NCI-H2107 treated with DMSO at 0.1 percent for 48 hours (cell line): ENCODE results near the gene H2AZ2.
"Not testable (repeated sequence)": the region's sequence is repeated elsewhere in the genome, so short reads cannot be mapped to it uniquely, and the experiment has no call there.

Experiments used
- DNase-seq: peaks from one replicate; lab custom pipeline; 2025; ENCODE audit not compliant: unreplicated experiment; lab: John Stamatoyannopoulos, UW

The H2AZ2 gene

DNA sequence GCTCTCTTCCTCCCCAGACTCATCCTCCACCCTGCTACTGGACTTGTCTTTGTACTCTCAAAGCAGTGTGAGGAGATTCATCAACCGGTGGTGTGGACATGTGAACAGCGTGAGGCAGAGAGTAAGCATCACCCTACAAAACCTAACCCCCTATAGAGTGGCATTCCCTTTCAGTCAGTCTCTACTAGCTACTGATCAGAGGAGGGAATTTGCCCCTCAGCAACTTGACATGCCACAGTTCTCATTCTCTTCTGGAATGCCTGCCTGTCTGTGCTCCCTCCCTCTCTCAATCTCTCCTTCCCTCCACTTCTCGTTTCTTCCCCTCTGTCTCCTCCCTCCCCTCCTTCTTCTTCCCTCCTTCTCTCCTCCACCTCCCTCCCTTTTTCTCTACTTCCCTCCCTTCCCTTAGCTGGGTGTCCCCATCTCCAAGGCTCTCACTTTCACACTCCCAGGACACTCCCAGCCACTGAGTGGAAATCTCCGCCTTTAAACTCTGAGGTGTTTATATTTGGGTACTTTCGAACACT, 24.6 kb downstream of the H2AZ2 start:
- no peak for DNase-seq

DNA sequence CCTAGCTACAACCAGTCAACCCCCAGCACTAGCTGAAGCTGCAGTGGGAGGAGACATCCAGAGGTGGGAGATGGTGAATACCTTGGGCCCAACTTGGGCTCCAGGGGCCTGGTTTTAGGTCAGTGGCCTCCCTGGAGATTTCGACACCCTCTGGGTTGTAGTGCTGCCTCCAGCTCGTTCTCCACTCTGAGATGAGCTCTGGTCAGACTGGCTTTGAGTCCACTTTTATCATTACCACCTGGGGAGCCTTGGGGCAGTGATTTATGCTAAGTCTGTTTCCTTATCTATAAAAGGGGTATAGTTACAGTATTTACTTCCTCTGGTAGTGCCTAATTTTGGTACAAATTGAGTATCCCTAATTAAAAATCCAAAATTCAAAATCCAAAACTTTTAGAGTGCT, 28.6 kb downstream of the H2AZ2 start:
- DNase-seq, result no peak

DNA sequence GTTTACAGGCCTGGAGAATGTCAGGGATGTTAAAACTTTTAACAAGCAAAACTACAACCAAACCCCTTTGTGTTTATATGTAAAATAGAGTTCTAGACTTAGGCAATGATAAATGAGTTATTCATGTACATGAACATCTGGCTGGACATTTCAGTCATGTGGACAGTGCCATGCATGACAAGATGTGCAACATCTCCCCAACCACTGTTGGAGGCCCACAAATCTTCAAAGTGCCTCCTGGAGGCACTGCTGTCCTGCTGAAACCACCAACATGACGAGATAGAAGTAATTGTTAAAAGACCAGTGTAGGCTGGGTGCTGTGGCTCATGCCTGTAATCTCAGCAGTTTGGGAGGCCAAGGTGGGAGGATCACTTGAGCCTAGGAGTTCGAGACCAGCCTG, 33.0 kb downstream of the H2AZ2 start:
- DNase-seq, result no peak

DNA sequence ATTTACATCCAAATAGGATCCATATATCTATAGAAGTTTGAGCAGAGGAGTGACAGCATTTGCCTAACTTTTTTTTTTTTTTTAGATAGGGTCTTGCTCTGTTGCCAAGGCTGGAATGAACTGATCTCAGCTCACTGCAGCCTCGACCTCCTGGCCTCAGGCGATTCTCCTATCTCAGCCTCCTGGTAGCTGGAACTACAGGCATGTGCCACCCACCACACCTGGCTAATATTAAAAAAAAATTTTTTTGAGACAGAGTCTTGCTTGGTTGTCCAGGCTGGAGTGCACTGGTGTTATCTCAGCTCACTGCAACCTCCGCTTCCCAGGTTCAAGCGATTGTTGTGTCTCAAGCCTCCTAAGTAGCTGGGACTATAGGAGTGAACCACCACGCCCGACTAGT, 36.3 kb downstream of the H2AZ2 start:
- no peak for DNase-seq

DNA sequence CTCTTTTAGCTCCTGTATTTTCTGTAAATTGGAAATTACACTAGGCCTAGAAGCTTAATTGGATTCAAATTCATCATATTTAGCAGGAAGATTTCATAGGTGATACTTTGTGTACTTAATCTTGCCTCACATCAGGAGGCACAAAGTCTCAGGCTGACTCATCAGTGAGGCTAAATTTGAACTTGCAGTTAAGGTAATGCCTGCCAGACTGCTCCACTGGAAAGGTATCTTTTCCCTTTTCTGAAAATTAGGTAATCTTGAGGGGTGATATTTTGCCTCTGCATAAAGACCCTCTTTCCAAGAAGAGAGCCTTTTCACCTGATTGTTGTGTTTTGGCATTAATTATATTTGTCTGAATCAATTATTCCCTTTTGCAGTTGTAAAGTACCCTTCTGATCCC, 36.8 kb downstream of the H2AZ2 start:
- no peak for DNase-seq

DNA sequence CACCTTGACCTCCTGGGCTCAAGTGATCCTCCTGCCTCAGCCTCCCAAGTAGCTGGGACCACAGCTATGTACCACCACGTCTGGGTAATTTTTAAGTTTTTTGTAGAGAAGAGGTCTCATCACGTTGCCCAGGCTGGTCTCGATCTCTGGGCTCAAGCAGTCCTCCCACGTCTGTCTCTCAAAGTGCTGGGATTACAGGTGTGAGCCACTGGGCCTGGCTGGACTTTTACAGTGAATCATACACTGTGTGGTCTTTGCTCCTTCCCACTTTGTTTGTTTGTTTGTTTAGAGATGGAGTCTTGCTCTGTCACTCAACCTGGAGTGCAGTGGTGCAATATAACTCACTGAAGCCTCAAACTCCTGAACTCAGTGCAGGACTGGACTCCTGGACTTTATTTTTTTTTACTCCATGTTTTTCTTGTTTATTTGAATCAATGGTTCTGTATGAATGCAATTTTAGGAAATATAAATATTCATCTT, 38.9 kb downstream of the H2AZ2 start:
- DNase-seq, result no peak

DNA sequence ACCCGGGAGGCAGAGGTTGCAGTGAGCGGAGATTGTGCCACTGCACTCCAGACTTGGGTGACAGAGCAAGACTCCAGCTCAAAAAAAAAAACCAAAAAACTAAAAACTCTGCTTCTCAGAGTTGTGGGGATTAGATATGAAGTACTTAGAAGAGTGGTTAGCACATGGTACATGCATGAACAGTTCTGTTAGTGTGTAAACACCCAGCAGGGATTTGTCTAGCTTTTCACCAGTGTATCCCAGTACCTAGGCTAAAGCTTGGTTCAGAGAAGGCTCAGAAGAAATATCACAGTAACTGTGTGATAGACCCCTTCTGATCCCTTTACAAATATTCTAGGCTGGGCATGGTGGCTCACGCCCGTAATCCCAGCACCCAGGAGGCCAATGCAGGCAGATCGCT, 41.9 kb downstream of the H2AZ2 start:
- DNase-seq, result peak; percentile 16

DNA sequence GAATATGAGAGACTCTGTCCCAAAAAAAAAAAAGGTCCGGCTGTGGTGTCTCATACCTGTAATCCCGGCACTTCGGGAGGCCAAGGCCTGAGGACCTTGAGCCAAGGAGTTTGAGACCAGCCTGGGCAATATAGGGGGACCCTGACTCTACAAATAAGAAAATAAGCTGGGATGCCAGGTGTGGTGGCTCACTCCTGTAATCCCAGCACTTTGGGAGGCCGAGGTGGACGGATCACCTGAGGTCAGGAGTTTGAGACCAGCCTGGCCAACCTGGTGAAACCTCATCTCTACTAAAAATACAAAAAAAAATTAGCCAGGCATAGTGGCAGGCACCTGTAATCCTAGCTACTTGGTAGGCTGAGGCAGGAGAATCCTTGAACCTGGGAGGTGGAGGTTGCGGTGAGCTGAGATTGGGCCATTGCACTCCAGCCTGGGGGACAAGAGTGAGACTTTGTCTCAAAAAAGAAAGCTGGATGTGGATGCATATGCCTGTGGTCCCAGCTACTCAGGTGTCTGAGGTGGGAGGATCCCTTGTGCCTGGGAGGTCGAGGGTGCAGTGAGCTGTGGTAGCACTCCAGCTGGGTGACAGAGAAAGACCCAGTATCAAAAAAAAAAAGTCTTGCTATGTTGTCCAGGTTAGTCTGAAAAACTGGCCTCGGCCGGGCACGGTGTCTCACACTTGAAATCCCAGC, 43.9 kb downstream of the H2AZ2 start:
- DNase-seq, result not testable (repeated sequence)

DNA sequence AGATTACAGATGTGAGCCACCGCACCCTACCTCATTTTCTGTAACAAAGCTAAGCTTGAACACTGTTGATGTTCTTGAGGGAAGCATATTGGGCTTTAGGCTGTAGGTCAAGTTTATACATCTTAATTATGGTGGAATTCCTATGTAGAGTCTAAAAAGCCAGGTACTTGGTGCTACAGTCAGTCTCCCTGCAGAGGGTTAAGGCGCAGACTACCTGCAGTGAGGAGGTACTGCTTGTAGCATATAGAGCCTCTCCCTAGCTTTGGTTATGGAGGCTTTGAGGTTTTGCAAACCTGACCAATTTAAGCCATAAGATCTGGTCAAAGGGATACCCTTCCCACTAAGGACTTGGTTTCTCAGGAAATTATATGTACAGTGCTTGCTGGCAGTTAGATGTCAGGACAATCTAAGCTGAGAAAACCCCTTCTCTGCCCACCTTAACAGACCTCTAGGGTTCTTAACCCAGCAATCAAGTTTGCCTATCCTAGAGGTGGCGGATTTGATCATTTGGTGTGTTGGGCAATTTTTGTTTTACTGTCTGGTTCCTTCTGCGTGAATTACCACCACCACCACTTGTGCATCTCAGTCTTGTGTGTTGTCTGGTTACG, 45.4 kb downstream of the H2AZ2 start:
- no peak for DNase-seq

DNA sequence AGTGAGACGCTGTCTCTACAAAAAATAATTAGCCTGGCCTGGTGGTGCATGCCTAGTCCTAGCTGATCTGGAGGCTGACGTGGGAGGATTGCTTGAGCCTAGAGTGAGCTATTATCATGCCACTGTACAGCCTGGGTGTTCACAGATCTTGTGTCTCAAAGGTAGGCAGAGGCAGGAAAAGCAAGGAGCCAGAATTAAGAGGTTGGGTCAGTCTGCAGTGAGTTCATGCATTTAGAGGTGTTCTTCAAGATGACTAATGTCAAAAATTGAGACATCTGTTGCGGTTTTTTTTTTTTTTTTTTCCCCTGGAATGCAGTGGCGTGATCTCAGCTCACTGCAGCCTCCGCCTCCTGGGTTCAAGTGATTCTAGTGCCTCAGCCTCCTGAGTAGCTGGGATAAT, 46.0 kb downstream of the H2AZ2 start:
- no peak for DNase-seq

DNA sequence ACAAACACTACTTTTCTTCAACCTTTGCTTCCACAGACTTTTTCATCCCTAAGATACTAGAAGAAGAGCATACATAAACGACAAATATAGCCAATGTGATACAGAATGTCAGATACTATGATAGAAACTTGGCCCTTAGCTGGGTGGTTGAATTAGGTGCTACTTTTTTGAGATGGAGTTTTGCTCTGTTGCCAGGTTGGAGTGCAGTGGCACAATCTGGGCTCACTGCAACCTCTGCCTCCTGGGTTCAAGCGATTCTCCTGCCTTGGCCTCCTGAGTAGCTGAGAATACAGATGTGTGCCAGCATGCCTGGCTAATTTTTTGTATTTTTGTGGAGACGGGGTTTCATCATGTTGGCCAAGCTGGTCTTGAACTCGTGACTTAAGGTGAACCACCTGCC, 47.9 kb downstream of the H2AZ2 start:
- DNase-seq, result no peak

DNA sequence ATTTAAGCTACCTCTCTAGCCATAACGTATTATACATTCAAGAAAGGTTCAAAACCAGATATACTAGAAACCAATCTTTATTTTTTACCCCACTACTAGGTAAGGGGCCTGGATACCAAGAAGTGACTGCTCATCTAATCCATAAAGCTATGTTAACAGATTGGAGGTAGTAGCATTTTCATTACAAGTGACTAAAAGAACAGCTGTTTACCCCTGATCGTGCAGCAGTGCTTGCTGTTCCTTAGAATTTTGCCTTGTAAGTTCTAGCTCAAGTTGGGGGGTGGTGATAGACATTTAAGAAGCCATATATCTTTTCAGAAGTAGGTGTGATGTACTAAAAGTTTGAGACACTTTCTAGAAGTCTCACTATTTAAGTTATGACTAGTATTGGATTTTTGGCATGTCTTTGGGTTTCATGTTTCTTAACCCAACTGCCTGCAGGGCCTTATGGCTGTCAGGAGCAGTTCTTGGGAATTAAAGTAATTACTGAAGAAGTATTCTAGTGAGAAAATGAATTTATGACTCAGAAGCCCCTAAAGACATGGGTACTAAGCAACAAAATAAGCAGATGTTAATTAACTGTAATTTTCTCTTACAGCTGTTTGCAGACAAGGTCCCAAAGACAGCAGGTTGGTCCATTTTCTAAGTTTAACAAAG, 49.1 kb downstream of the H2AZ2 start:
- DNase-seq, result no peak

DNA sequence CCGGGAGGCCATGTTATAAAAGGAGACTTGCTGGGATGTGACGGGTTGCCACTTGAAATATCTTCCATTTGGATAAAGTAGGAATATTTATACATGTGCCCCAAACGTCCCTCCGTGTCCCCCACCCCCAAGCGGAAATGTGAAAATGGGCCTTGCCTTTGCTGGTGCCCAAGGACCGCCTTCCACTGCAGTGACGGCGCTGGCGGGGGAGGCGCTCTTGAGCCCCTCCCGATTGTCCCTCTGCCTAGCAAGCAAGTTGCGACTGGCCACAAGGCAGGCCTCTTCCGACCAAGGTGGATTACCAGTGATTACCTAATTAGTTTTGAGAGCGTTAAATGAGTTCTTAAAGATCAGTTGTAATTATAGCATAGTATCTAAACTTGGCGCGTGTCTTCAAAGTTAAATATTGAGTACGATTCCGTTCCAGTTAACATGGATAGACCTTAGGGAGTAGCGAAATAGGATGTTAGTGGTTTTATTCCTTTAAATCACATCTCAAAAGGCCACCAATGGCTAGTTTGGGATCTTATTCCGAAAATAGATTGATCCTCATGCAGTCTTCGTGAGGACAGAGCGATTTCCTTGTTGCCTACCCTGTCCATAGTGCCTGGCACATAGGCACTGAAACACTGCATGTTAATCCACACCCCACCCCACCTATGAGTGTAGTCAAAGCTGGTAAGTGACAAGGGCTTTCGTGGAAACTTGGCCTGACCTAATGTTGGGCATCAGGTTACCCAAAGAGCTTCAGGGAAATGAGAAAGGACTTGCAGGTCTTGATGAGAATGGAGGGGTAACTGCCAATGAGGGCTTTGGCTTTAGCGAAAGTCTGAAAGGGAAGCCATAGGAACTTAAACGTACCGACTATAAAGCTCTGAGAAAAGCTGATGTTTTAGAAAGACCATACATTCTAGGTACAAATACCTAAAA, 50.3 kb downstream of the H2AZ2 start:
- peak; percentile 53 for DNase-seq

DNA sequence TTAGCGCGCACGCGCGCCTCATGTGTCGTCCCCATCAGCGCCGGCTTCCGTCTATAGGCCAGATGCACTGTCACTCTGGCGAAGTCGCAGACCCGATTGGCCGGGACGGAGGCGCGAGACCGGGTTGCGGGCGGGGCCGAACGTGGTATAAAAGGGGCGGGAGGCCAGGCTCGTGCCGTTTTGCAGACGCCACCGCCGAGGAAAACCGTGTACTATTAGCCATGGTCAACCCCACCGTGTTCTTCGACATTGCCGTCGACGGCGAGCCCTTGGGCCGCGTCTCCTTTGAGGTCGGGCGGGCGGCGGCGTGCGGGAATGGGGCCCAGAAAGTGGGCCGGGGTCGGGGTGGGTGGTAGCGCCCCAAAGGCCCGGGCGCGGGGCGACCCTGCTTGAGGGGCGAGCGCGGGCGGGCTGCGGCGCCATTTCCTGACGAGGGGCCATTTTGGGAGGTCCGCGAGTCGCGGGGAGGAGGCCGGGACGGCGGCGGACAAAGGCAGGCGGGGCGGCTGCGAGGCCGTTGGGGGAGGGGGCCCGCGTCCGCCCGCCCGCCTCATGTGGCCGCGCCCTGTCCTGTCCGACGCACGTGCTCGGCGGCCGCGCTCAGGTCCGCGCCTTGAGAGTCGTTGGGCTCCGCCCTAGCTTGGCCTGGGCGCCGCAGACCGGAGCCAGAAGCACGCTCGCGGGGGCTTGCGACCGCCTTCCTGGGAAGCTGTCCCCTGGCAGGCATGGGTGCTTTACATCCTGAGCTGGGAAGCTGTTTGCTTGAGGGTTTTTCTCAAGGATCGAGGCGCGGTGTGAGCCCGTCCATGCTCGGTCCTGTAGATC, 51.2 kb downstream of the H2AZ2 start, which contains the start of gene PPIA:
PPIA (plus strand) TSS at position 178 of the 825 bp plus-strand sequence; CDS start at position 222, 44 bp downstream.
- peak; percentile 92 for DNase-seq

DNA sequence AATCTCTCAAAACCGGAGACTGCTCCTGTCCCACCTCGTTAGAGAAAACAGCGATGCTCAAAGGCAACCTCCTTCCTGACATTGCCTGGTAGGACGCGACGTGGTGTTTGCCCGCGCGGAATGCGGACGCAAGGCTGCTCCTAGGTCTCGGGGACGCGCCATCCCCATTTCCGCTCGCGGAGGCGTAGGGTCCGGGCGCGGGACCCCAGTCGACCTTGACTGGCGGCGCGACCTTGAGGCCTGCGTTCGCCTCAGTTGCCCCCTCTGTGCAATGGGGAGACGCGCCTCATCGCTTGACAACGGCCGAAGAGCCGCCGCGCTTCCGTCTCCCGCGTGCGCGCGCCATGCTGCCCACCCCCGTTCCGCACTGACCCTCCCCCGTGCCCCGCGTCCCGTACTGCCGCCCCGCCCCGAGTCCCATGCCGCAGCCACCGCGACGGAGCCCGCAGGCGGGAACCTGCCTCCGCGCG, 51.8 kb downstream of the H2AZ2 start:
- peak; percentile 38 for DNase-seq

DNA sequence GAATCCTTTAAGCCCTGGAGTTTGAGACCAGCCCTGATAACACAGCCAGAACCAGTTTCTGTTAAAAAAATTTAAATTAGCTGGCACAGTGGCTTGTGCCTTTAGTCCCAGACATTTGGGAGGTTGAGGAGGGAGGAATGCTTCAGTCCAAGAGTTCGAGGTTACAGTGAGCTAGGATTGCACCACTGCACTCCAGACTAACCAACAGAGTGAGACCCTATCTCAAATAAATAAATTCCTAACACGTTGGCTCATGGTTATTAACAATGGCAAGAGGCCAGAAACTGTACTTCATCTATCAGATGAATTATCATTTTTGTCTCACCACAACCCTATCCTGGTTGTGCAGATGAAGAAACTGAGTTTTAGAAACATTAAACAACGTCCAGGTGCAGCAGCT, 53.6 kb downstream of the H2AZ2 start:
- no peak for DNase-seq

DNA sequence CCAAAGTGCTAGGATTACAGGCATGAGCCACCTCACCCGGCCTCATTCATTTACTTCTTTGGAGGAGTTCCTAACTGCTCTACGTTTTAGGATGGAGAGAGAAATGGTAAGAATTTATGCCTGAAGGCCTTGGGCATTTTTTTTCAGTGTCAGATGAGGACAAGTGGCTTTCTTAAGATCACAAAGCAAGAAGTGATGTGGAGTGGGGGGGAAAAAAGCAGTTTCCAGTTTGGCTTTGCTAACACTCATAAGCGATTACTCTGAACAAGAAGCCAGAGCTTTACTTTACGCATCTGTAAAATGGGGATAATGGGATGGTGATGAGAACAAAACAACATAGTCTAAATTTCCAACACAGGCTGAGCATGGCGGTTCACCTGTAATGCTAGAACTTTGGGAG, 54.0 kb downstream of the H2AZ2 start:
- no peak for DNase-seq

DNA sequence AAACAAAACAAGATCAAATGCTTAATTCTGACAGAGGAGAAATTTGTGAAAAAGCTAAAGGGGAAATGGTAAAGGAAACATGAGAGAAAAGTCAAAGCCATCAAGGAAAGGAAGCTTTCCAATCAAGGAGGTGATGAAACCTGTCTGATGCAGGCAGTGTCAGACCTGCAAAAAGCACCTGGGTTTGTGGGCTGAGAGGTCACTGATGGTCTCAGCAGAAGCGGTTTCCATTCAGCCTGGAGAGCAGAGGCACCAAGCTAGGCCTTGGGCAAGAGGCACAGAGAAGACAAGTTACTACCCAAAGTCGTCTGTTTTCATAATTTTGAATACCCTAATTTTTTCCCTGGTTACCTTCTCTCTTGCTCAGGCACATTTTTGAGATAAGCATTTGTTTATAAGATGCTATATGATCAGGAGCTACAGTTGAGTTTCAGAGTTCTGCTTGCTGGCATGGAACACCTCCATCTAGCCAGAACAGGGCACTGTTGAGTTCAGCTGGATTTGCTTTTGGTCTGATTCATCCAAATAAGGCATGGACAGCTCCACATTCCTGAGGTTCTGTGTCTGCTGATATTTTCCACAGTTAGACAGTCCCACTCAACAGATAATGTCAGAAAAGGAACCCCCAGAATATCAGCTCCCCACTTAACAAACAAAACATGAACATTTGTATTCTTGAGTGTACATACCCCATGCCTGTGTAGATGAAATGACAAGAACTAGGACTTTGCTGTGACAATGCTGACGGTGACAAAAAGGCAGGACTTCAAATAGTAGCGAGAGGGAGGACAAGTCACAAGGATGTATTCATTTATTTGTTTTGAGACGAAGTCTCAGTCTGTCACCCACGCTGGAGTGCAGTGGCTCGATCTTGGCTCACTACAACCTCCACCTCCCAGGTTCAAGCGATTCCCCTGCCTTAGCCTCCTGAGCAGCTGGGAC, 56.3 kb downstream of the H2AZ2 start:
- DNase-seq, result no peak

DNA sequence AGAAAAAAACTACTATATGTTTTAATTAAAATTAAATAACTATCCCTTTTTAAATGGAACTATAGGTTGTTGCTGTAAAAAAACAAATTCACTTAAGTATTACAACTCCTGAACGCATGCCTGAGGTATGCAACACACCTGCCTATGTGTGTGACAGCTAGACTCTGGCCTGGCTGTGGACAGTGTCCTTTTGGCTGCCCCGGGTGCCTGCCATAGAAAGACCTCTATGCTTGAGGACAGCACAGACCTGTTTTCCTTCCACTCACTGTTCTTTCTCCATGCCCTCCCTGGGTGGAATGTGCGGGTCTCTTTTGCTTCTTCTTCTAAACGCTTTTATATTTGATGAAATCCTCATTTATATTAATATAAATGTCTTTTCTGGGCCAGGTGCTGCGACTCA, 57.9 kb downstream of the H2AZ2 start:
- DNase-seq, result no peak
